NCI-H1092 treated with DMSO at 0.1 percent for 48 hours (cell line): Measurements from ENCODE around the gene ZFP90.
A peak's percentile ranks its signal among the peaks of the same experiment; 100 is the strongest.
"Not testable (repeated sequence)": the region's sequence is repeated elsewhere in the genome, so short reads cannot be mapped to it uniquely, and the experiment has no call there.

Source experiments
- DNase-seq: peaks from one replicate; lab custom pipeline; 2025; lab: John Stamatoyannopoulos, UW

ZFP90 gene

GRCh38 chr16:68538880-68539701 is at the start of gene ZFP90:
TSS of gene ZFP90 (plus strand) at chr16:68539291. CDS start at chr16:68539793, 502 bp downstream.
- DNase-seq = peak; percentile 92

GRCh38 chr16:68490358-68490757 is 48.7 kb upstream of the ZFP90 start:
- DNase-seq = no peak

- DNase-seq = peak; percentile 38
These were observed 48.1 kb upstream of the ZFP90 start for GRCh38 chr16:68490829-68491575.

GRCh38 chr16:68491576-68491950 is 47.5 kb upstream of the ZFP90 start:
- no peak for DNase-seq

GRCh38 chr16:68492151-68492542 is 46.9 kb upstream of the ZFP90 start:
- no peak for DNase-seq

GRCh38 chr16:68492543-68493411 is 46.3 kb upstream of the ZFP90 start:
- DNase-seq = peak; percentile 54

GRCh38 chr16:68493412-68494070 is 45.5 kb upstream of the ZFP90 start:
- DNase-seq = no peak

- DNase-seq = not testable (repeated sequence)
These were observed 44.8 kb upstream of the ZFP90 start for GRCh38 chr16:68494261-68494660.

GRCh38 chr16:68496689-68497088 is 42.4 kb upstream of the ZFP90 start:
- peak; percentile 56 for DNase-seq

- DNase-seq = no peak
These were observed 40.1 kb upstream of the ZFP90 start for GRCh38 chr16:68499006-68499405.

- DNase-seq = no peak
These were observed 35.8 kb upstream of the ZFP90 start for GRCh38 chr16:68503334-68503733.

GRCh38 chr16:68504066-68504465 is 35.0 kb upstream of the ZFP90 start:
- no peak for DNase-seq

- DNase-seq = no peak
These were observed 32.6 kb upstream of the ZFP90 start for GRCh38 chr16:68506331-68507053.

- no peak for DNase-seq
These were observed 31.1 kb upstream of the ZFP90 start for GRCh38 chr16:68508013-68508412.

GRCh38 chr16:68508641-68509240 is 30.4 kb upstream of the ZFP90 start:
- no peak for DNase-seq

- DNase-seq = no peak
These were observed 29.7 kb upstream of the ZFP90 start for GRCh38 chr16:68509381-68509780.

- DNase-seq = no peak
These were observed 28.3 kb upstream of the ZFP90 start for GRCh38 chr16:68510775-68511174.

- no peak for DNase-seq
These were observed 26.9 kb upstream of the ZFP90 start for GRCh38 chr16:68512183-68512582.

GRCh38 chr16:68512742-68513141 is 26.3 kb upstream of the ZFP90 start:
- no peak for DNase-seq

GRCh38 chr16:68514511-68514910 is 24.6 kb upstream of the ZFP90 start:
- DNase-seq = no peak
